DOHH2 (cell line): ENCODE results near the gene NPAS3.

ENCODE experiments used
- EZH2phosphoT487 ChIP-seq: fragments of 200-600 bp; sonication (generic); IDR thresholded peaks from 2 replicates; pipeline ENCODE4 v1.6.1; 2017; ENCODE audit warnings: borderline replicate concordance, mild to moderate bottlenecking, antibody characterized with exemption, low read length, moderate library complexity, mixed read lengths
- TF ChIP-seq, protein P1 (sequence below): fragments of 200-600 bp; sonication (generic); IDR thresholded peaks from one replicate; pipeline ENCODE4 v1.5.1; 2014; ENCODE audit warnings: antibody characterized with exemption, mild to moderate bottlenecking, low read depth, low read length; ENCODE audit not compliant: poor library complexity, severe bottlenecking

DNA sequence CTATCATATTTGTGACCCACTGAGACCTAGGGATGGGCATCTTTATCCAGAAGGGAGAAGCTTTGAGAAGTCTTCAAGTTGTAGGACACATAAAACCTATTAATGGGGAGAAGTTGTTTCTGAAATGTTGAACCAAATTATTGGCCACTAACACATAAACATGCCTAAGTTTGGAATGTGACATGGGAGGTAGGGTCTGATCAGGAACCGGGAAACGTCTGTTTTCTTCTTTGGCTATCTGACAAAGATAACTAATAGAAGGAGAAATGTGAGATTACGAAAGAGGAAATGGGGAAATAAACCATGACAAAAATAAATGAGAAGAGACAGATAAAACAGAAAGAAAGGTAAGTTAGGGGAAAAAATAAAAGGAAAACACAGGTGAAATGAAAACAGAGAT is 586.9 kb downstream of the NPAS3 start:
- TF ChIP-seq, protein P1, sequence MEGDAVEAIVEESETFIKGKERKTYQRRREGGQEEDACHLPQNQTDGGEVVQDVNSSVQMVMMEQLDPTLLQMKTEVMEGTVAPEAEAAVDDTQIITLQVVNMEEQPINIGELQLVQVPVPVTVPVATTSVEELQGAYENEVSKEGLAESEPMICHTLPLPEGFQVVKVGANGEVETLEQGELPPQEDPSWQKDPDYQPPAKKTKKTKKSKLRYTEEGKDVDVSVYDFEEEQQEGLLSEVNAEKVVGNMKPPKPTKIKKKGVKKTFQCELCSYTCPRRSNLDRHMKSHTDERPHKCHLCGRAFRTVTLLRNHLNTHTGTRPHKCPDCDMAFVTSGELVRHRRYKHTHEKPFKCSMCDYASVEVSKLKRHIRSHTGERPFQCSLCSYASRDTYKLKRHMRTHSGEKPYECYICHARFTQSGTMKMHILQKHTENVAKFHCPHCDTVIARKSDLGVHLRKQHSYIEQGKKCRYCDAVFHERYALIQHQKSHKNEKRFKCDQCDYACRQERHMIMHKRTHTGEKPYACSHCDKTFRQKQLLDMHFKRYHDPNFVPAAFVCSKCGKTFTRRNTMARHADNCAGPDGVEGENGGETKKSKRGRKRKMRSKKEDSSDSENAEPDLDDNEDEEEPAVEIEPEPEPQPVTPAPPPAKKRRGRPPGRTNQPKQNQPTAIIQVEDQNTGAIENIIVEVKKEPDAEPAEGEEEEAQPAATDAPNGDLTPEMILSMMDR, result no peak
- TF ChIP-seq EZH2phosphoT487, result no peak
